Measurements from ENCODE around the gene MRPS6. TPM values are rescaled to one million over a fixed set of nuclear protein-coding genes. Genes with fewer than 3 reads are reported as not detected.

MRPS6 gene
- polyA plus RNA-seq (2013, experiment 1 of 2), result 125 TPM
- 122 TPM for polyA plus RNA-seq (2013, experiment 2 of 2)

- DNase-seq, result peak; percentile 87
Measured at GRCh38 chr21:34073032-34073748, at the start of gene MRPS6, which contains the start of gene SLC5A3. Gene MRPS6 (plus strand): TSS chr21:34073578. CDS start chr21:34073701, 123 bp downstream. Gene SLC5A3 (plus strand): TSS chr21:34073578. CDS start chr21:34095199, 21,621 bp downstream.

DNA sequence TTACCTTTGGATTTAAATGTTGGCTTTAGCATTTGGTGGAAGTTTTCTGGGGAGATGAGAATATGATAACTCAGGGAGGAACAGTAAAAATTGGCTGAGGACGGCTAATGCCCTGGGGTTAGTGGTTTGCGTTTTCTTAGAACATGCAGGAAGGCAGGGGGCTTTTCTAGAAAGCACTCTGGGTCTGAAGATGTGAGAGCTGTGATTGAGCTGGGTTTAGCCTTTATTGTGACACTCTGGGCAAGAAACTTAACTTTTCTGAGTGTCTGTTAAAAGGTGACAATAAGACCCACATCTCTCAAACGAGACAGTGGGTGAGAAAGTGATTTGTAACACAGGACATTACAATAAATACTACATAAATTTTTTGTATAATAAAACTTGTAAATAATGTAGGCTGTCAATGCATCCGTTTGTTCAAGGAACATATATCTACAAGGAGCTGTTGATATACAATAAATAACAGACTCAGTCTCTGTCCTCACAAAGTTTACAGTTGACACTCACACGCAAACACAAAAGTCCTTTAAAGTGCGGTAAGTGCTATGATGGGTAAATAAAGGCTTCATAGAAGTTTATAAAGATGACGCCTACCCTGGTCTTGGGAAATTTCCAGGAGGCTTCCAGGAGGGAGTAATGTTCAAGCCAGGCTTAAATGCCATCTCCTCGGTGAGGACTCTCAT, 49.5 kb upstream of the MRPS6 start:
- peak; percentile 45 for DNase-seq
- Histone ChIP-seq H3K14ac (ENCODE audit: low read length in 2 of 2) (no peak overlapping the region), H3K27me3 (ENCODE audit: control insufficient read depth in 1 of 2, insufficient read depth in 1 of 2, low read length in 2 of 2) (no peaks in the 10 kb centered on the region), H2BK5ac (ENCODE audit: low read depth, low read length, poor library complexity, severe bottlenecking) (no peak overlapping the region), H3K27ac (ENCODE audit: low read length, poor library complexity, severe bottlenecking) (no peak overlapping the region), H2BK120ac (ENCODE audit: low read depth, low read length) (no peak overlapping the region), H2AK5ac (ENCODE audit: low read length, severe bottlenecking) (no peak overlapping the region), H3K9ac (ENCODE audit: low read length) (no peak overlapping the region), H3K9me3 (ENCODE audit: control insufficient read depth, low read length) (peaks cover 8% of the 10 kb centered on the region), H4K8ac (ENCODE audit: low read length) (no peak overlapping the region), H3K4me2 (ENCODE audit: low read length, poor library complexity, severe bottlenecking) (no peak overlapping the region), H3K4me1 (ENCODE audit: control insufficient read depth, insufficient read depth, low read depth, low read length) (no peaks in the 10 kb centered on the region), H2BK12ac (ENCODE audit: low read length in 2 of 2) (no peak overlapping the region), H4K91ac (ENCODE audit: low read length) (no peak overlapping the region), H3K79me1 (replicated peaks; ENCODE audit: low read length, poor library complexity, severe bottlenecking) (no peaks in the 10 kb centered on the region), H3K23ac (ENCODE audit: low read length in 2 of 2) (no peak overlapping the region), H3K4ac (ENCODE audit: low read depth in 1 of 2, low read length in 2 of 2) (no peak overlapping the region), H2BK15ac (ENCODE audit: low read depth, poor library complexity, severe bottlenecking) (no peak overlapping the region), H3K4me3 (ENCODE audit: insufficient read depth in 1 of 2, low read depth in 1 of 2, low read length in 2 of 2) (no peak overlapping the region), H3K36me3 (ENCODE audit: control insufficient read depth in 1 of 2, insufficient read depth in 2 of 2, low read depth in 1 of 2, low read length in 2 of 2) (no peaks in the 10 kb centered on the region), H3K18ac (ENCODE audit: low read depth in 1 of 2, low read length in 2 of 2) (no peak overlapping the region), H2AFZ (ENCODE audit: low read depth, low read length) (no peak overlapping the region)
- 62% methylated on average over 4 of the region's 8 CpGs for WGBS

More at GRCh38 chr21:34073032-34073748, at the start of gene MRPS6, which contains the start of gene SLC5A3:
- H3K4me3 ChIP-seq (ENCODE audit: insufficient read depth in 1 of 2, low read depth in 1 of 2, low read length in 2 of 2), result peak within 1 kb of the TSS; percentile 87 to 93
- peak within 1 kb of the TSS; percentile 91 to 97 for H3K18ac ChIP-seq (ENCODE audit: low read depth in 1 of 2, low read length in 2 of 2)
- H3K14ac ChIP-seq (ENCODE audit: low read length in 2 of 2), result peak within 1 kb of the TSS in 1 of 2 experiments; percentile 89
- H3K27me3 ChIP-seq (ENCODE audit: control insufficient read depth in 1 of 2, insufficient read depth in 1 of 2, low read length in 2 of 2), result no peaks in the 10 kb centered on the region
- H3K27ac ChIP-seq (ENCODE audit: low read length, poor library complexity, severe bottlenecking), result peak within 1 kb of the TSS; percentile 80
- peaks cover 10% of the 10 kb centered on the region for H3K4me1 ChIP-seq (ENCODE audit: control insufficient read depth, insufficient read depth, low read depth, low read length)
- WGBS, result under 1% methylated on average over 35 of the region's 104 CpGs
- peak within 1 kb of the TSS in 1 of 2 experiments; percentile 89 for H3K23ac ChIP-seq (ENCODE audit: low read length in 2 of 2)
- H2BK5ac ChIP-seq (ENCODE audit: low read depth, low read length, poor library complexity, severe bottlenecking), result peak within 1 kb of the TSS; percentile 86
- H2AK5ac ChIP-seq (ENCODE audit: low read length, severe bottlenecking), result peak within 1 kb of the TSS; percentile 29
- H3K36me3 ChIP-seq (ENCODE audit: control insufficient read depth in 1 of 2, insufficient read depth in 2 of 2, low read depth in 1 of 2, low read length in 2 of 2), result peaks cover 0 to 40% of the 10 kb centered on the region in 2 experiments
- H2BK12ac ChIP-seq (ENCODE audit: low read length in 2 of 2), result peak within 1 kb of the TSS; percentile 18 to 92
- H3K9me3 ChIP-seq (ENCODE audit: control insufficient read depth, low read length), result no peaks in the 10 kb centered on the region
- peak within 1 kb of the TSS; percentile 88 to 100 for H3K4ac ChIP-seq (ENCODE audit: low read depth in 1 of 2, low read length in 2 of 2)
- peak within 1 kb of the TSS; percentile 74 for H2AFZ ChIP-seq (ENCODE audit: low read depth, low read length)
- peak within 1 kb of the TSS; percentile 98 for H4K8ac ChIP-seq (ENCODE audit: low read length)
- peak within 1 kb of the TSS; percentile 88 for H3K4me2 ChIP-seq (ENCODE audit: low read length, poor library complexity, severe bottlenecking)
- H3K9ac ChIP-seq (ENCODE audit: low read length), result peak within 1 kb of the TSS; percentile 99
- peak within 1 kb of the TSS; percentile 90 for H2BK15ac ChIP-seq (ENCODE audit: low read depth, poor library complexity, severe bottlenecking)
- H2BK120ac ChIP-seq (ENCODE audit: low read depth, low read length), result peak within 1 kb of the TSS; percentile 85
- no peaks in the 10 kb centered on the region for H3K79me1 ChIP-seq (replicated peaks; ENCODE audit: low read length, poor library complexity, severe bottlenecking)
- H4K91ac ChIP-seq (ENCODE audit: low read length), result peak within 1 kb of the TSS; percentile 97

- Histone ChIP-seq H4K8ac (ENCODE audit: low read length) (no peak overlapping the region), H3K27ac (ENCODE audit: low read length, poor library complexity, severe bottlenecking) (no peak overlapping the region), H2AK5ac (ENCODE audit: low read length, severe bottlenecking) (no peak overlapping the region), H2BK5ac (ENCODE audit: low read depth, low read length, poor library complexity, severe bottlenecking) (no peak overlapping the region), H2BK120ac (ENCODE audit: low read depth, low read length) (no peak overlapping the region), H3K14ac (ENCODE audit: low read length in 2 of 2) (no peak overlapping the region), H3K36me3 (ENCODE audit: control insufficient read depth in 1 of 2, insufficient read depth in 2 of 2, low read depth in 1 of 2, low read length in 2 of 2) (no peaks in the 10 kb centered on the region), H2BK12ac (ENCODE audit: low read length in 2 of 2) (no peak overlapping the region), H3K79me1 (replicated peaks; ENCODE audit: low read length, poor library complexity, severe bottlenecking) (no peaks in the 10 kb centered on the region), H3K9ac (ENCODE audit: low read length) (no peak overlapping the region), H3K27me3 (ENCODE audit: control insufficient read depth in 1 of 2, insufficient read depth in 1 of 2, low read length in 2 of 2) (no peaks in the 10 kb centered on the region), H3K4me1 (ENCODE audit: control insufficient read depth, insufficient read depth, low read depth, low read length) (no peaks in the 10 kb centered on the region), H2AFZ (ENCODE audit: low read depth, low read length) (no peak overlapping the region), H3K9me3 (ENCODE audit: control insufficient read depth, low read length) (peaks cover 8% of the 10 kb centered on the region), H3K18ac (ENCODE audit: low read depth in 1 of 2, low read length in 2 of 2) (no peak overlapping the region), H2BK15ac (ENCODE audit: low read depth, poor library complexity, severe bottlenecking) (no peak overlapping the region), H3K23ac (ENCODE audit: low read length in 2 of 2) (no peak overlapping the region), H3K4me3 (ENCODE audit: insufficient read depth in 1 of 2, low read depth in 1 of 2, low read length in 2 of 2) (no peak overlapping the region), H3K4me2 (ENCODE audit: low read length, poor library complexity, severe bottlenecking) (no peak overlapping the region), H4K91ac (ENCODE audit: low read length) (no peak overlapping the region), H3K4ac (ENCODE audit: low read depth in 1 of 2, low read length in 2 of 2) (no peak overlapping the region)
- WGBS, result 97% methylated on average over 3 of the region's 3 CpGs
- no peak for DNase-seq
Measured at GRCh38 chr21:34024374-34024693, 49.0 kb upstream of the MRPS6 start.

DNA sequence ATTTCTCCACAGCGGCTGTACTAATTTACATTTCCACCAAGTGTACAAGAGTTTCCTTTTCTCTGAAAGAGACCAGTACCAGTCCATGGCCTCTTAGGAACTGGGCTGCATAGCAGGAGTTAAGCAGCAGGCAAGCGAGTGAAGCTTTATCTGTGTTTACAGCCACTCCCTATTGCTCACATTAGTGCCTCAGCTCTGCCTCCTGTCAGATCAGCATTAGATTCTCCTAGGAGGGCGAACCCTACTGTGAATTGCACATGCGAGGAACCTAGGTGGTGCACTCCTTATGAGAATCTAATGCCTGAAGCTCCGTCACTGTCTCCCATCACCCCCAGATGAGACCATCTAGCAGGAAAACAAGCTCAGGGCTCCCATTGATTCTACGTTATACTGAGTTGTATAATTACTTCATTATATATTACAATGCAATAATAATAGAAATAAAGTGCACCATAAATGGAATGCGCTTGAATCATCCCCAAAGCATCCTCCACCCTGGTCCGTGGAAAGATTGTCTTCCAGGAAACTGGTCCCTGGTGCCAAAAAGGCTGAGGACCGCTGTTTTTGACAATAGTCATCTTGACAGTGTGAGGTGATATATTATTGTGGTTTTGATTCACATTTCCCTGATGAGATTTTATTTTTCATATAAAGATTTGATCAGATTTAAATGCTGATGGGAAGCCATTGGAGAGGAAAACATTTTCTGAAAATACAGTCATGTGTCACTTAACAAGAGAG, 45.5 kb upstream of the MRPS6 start:
- no peak overlapping the region for H3K18ac ChIP-seq (ENCODE audit: low read depth in 1 of 2, low read length in 2 of 2)
- H2BK120ac ChIP-seq (ENCODE audit: low read depth, low read length), result no peak overlapping the region
- H2BK5ac ChIP-seq (ENCODE audit: low read depth, low read length, poor library complexity, severe bottlenecking), result no peak overlapping the region
- H3K36me3 ChIP-seq (ENCODE audit: control insufficient read depth in 1 of 2, insufficient read depth in 2 of 2, low read depth in 1 of 2, low read length in 2 of 2), result no peaks in the 10 kb centered on the region
- 81% methylated on average over 5 of the region's 9 CpGs for WGBS
- H3K4ac ChIP-seq (ENCODE audit: low read depth in 1 of 2, low read length in 2 of 2), result no peak overlapping the region
- no peaks in the 10 kb centered on the region for H3K27me3 ChIP-seq (ENCODE audit: control insufficient read depth in 1 of 2, insufficient read depth in 1 of 2, low read length in 2 of 2)
- H3K79me1 ChIP-seq (replicated peaks; ENCODE audit: low read length, poor library complexity, severe bottlenecking), result no peaks in the 10 kb centered on the region
- no peak overlapping the region for H4K8ac ChIP-seq (ENCODE audit: low read length)
- H2AFZ ChIP-seq (ENCODE audit: low read depth, low read length), result no peak overlapping the region
- H2BK12ac ChIP-seq (ENCODE audit: low read length in 2 of 2), result no peak overlapping the region
- no peak overlapping the region for H3K27ac ChIP-seq (ENCODE audit: low read length, poor library complexity, severe bottlenecking)
- no peak for DNase-seq
- H3K4me1 ChIP-seq (ENCODE audit: control insufficient read depth, insufficient read depth, low read depth, low read length), result no peaks in the 10 kb centered on the region
- no peak overlapping the region for H2BK15ac ChIP-seq (ENCODE audit: low read depth, poor library complexity, severe bottlenecking)
- H2AK5ac ChIP-seq (ENCODE audit: low read length, severe bottlenecking), result no peak overlapping the region
- peaks cover 8% of the 10 kb centered on the region for H3K9me3 ChIP-seq (ENCODE audit: control insufficient read depth, low read length)
- H3K23ac ChIP-seq (ENCODE audit: low read length in 2 of 2), result no peak overlapping the region
- no peak overlapping the region for H3K4me3 ChIP-seq (ENCODE audit: insufficient read depth in 1 of 2, low read depth in 1 of 2, low read length in 2 of 2)
- no peak overlapping the region for H3K14ac ChIP-seq (ENCODE audit: low read length in 2 of 2)
- H4K91ac ChIP-seq (ENCODE audit: low read length), result no peak overlapping the region
- no peak overlapping the region for H3K4me2 ChIP-seq (ENCODE audit: low read length, poor library complexity, severe bottlenecking)
- no peak overlapping the region for H3K9ac ChIP-seq (ENCODE audit: low read length)

All from mesenchymal stem cell (in vitro differentiated cells and primary cell).